ENCODE measurements around the gene KCNJ6. TPM values are rescaled to one million over a fixed set of nuclear protein-coding genes. Genes with fewer than 3 reads are reported as not detected.

Gene KCNJ6
- total and polyA plus RNA-seq, 9 of the 15 experiments (the other 6 are each of a cell fraction or from before 2014, with no cell fraction given): 0.06 to 0.21 (median 0.13) TPM; not detected in 1

DNA sequence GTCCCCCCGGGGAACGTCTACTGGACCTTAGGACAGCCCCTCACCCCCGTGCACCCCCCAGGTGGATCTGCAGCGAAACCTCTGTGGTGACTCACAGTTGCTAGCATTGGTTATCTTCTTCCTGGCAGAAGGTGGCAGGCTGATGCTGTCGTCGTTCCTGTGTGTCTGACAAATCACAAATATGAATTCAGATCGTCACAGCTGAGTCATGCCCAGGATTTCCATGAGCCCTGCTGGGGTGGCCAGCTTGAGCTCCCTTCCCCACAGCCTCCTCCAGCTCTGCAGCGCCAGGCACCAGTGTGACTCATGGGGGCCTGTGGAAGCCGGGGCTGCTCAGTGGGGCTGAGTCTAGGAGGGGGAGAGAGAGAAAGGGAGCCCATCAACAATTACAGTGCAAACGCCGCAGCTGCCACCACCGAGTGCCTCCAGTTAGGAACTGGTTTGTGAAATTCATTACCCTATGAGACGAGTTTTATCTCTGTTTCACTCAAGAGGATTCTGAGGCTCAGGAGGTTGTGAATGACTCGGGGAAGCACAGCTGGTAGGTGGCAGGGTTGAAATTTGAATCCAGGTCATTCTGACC lies 351.8 kb downstream of the KCNJ6 start (continued):
- TF ChIP-seq ATF2 (CRISPR knock-in tag; IDR thresholded peaks at IDR 0.05) (no peak; the same call in 1 of the 2 replicates), ATF4 (CRISPR knock-in tag; IDR thresholded peaks at IDR 0.05) (no peak), MBD1 (CRISPR knock-in tag; IDR thresholded peaks at IDR 0.05) (no peak), NR2F6 (CRISPR knock-in tag; IDR thresholded peaks at IDR 0.05) (no peak), SP2 (IDR thresholded peaks at IDR 0.05; ENCODE audit: extremely low read depth, low read depth, low read length, poor library complexity, severe bottlenecking) (no peak), MTA3 (IDR thresholded peaks at IDR 0.05; ENCODE audit: borderline replicate concordance) (peak; percentile 76; the same call in 1 of the 2 replicates), EP300 (IDR thresholded peaks at IDR 0.05; ENCODE audit: low read length) (peak; percentile 56; the same call in 1 of the 2 replicates), FOXK1 (CRISPR knock-in tag; IDR thresholded peaks at IDR 0.05; ENCODE audit: borderline replicate concordance) (no peak; the same call in 1 of the 2 replicates), ZNF280A (IDR thresholded peaks at IDR 0.05; ENCODE audit: low read depth, partially characterized antibody) (no peak), KLF13 (tag; IDR thresholded peaks at IDR 0.05; ENCODE audit: borderline replicate concordance, low read depth) (no peak), ZNF197 (CRISPR knock-in tag; IDR thresholded peaks at IDR 0.05; ENCODE audit: low read depth) (no peak), TAF9B (IDR thresholded peaks at IDR 0.05; ENCODE audit: partially characterized antibody) (peak; percentile 17), RFX1 (IDR thresholded peaks at IDR 0.05) (no peak), GATAD2A (IDR thresholded peaks at IDR 0.05) (no peak), ZSCAN32 (CRISPR knock-in tag; IDR thresholded peaks at IDR 0.05) (no peak), NFXL1 (CRISPR knock-in tag; IDR thresholded peaks at IDR 0.05) (no peak), ZNF134 (CRISPR knock-in tag; conservative IDR thresholded peaks at IDR 0.05) (no peak)
- TF ChIP-seq, protein P1, sequence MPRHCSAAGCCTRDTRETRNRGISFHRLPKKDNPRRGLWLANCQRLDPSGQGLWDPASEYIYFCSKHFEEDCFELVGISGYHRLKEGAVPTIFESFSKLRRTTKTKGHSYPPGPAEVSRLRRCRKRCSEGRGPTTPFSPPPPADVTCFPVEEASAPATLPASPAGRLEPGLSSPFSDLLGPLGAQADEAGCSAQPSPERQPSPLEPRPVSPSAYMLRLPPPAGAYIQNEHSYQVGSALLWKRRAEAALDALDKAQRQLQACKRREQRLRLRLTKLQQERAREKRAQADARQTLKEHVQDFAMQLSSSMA (CRISPR knock-in tag; IDR thresholded peaks at IDR 0.05): no peak
- TF ChIP-seq, protein P2, sequence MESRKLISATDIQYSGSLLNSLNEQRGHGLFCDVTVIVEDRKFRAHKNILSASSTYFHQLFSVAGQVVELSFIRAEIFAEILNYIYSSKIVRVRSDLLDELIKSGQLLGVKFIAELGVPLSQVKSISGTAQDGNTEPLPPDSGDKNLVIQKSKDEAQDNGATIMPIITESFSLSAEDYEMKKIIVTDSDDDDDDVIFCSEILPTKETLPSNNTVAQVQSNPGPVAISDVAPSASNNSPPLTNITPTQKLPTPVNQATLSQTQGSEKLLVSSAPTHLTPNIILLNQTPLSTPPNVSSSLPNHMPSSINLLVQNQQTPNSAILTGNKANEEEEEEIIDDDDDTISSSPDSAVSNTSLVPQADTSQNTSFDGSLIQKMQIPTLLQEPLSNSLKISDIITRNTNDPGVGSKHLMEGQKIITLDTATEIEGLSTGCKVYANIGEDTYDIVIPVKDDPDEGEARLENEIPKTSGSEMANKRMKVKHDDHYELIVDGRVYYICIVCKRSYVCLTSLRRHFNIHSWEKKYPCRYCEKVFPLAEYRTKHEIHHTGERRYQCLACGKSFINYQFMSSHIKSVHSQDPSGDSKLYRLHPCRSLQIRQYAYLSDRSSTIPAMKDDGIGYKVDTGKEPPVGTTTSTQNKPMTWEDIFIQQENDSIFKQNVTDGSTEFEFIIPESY (CRISPR knock-in tag; IDR thresholded peaks at IDR 0.05): no peak

All from K562 (cell line).